HG03460 (cell line): ENCODE results near the gene PLXNA4.

Experiments
- ATAC-seq: cut with Tn5 transposase; IDR thresholded peaks from one replicate; pipeline ENCODE4 v1.9.1; 2021; ENCODE audit not compliant: unreplicated experiment

The PLXNA4 gene

DNA sequence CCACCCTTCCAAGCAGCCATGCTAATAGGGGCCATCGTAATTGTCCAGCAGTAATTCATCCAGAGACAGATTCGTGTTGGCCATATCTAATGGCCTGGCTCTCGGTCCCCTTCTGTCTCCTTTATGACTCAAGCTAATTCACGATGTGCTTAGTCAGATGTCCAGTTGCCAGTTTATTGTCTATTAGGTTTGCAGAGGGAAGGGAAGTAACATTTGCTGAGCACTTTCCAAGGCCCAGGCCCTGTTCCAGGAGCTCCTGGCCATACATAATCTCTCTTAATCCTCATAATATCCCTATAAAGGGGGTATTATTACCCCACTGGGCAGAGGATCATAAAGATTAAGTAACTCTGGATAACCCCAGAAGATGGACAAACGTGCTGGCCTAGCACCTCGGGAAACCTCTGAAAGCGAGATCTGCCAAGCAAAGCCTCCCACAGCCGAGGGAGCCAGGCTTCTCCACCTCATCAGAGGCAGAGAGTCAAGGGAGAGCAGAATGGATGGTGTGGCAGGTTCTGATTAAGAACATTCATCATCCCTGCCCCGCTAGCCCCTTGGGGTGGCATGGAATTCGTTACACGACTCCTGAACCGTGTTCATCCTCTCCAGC is 153.7 kb downstream of the PLXNA4 start:
- ATAC-seq: no peak

DNA sequence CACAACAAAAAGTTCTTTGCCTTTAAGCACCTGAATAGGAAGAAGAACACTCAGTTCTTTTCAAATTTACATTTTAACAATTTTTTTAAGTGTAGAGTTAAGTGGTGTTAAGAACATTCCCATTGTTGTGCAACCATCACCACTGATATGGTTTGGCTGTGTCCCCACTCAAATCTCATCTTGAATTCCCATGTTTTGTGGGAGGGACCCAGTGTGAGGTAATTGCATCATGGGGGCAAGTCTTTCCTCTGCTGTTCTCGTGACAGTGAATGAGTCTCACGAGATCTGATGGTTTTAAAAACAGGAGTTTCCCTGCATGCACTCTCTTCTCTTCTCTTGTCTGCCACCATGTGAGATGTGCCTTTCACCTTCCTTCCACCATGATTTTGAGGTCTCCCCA is 155.7 kb downstream of the PLXNA4 start:
- ATAC-seq: no peak

DNA sequence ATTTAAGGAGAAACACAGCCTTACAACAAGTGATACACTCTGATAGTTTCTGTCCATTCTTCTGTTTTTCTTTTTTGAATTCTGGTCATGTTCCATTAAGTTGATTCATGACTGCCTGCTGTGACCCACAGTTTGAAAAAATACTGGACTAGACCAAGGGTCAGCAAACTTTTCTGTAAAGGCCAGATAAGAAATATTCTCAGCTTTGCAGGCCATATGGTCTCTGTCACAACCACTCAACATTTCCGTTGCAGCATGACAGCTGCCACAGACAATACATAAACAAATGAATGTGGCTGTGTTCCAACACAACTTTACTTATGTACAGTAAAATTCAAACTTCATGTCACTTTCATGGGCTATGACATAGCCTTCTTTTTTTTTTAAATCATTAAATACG is 156.7 kb downstream of the PLXNA4 start:
- ATAC-seq: no peak

DNA sequence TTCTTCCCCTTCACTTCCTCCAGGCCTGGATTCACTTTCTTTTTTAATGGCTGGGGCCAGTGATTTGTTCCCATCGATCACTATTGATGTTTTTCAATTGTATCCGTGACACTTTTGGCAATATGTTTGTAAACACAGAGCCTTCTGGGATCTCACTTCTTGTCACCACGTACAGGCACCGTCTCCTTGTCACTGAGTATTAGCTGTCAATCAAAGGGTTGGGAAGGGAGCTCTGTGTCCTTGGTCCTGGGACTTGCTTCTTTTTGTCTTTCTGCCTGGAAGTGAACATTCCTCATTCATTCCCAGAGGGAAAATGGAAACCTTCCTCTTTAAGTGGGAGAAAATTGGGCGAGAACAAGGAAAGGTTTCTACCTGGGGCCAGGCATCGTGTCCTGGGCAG is 157.4 kb downstream of the PLXNA4 start:
- ATAC-seq: no peak

DNA sequence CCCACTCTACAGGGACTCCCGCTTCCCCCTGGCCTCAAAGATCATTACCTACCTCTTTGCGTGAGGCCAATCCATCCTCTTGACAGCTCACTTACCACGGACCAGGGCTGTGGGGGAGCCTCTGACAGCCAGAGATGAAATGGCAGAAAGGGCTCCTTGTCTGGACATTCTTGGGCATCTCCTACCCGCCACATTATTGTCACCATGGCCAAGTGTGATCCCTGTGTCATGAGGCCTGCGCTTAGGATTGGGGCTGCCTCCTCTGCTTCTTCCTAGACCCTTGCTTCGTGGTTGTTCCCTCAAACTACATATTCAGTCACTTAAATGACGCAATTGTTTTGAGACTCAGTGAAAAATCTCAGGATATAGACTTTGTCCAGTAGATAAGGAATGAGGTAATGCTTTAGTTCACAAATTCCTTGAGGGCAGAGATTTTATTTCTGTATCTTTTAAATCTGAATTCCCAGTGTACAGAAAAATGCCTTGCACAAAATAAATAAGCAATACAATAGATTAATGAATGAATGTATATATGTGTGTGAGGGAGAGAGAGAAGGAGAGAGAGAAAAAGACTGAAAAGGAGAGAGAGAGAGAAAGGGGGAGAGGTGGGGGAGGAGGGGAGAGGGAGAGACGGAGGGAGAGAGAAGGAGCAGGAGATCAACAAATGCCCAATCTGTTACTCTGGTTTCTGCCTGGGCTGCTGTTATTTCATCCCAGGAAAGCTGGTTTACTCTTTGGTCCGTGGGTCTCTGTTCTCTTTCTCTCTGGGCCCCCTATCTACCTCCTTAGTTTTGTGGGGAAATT is 159.0 kb downstream of the PLXNA4 start:
- no peak for ATAC-seq

DNA sequence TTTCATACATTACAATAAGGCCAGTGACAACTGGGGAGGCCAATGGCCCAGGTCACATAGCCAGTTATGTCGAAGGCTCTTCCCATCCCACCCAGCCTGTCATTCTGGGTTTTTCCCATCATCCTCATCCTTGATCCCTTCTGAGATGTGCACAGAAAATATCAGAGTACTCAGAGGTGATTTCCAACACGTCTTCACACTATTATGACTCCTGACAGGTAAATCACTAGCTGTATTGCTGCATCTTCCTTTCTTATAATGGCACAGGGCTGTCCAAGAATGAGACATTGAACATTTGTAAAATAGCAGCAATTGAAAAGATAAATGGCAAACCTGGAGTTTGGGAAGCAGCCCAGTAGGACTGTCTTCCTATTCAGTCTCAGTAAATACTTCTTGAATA is 159.9 kb downstream of the PLXNA4 start:
- no peak for ATAC-seq

DNA sequence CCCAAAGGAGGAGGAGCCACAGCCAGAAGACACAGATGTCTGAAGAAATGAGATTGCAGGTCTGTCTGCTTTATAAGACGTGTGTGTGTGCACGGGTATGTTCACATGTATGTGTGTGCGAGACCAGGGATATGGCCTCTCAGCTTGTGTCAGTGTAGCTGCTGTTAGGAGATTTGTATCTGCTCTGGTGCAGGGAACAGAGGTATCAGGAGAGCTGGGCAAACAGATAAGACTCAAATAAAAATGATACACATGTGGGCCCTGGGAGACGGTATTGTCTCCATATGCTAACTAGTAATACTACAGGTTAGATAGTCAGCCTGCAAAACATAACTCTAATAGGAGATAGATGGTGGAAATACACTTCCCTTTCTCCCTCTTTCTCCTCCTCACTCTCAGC is 161.0 kb downstream of the PLXNA4 start:
- no peak for ATAC-seq

DNA sequence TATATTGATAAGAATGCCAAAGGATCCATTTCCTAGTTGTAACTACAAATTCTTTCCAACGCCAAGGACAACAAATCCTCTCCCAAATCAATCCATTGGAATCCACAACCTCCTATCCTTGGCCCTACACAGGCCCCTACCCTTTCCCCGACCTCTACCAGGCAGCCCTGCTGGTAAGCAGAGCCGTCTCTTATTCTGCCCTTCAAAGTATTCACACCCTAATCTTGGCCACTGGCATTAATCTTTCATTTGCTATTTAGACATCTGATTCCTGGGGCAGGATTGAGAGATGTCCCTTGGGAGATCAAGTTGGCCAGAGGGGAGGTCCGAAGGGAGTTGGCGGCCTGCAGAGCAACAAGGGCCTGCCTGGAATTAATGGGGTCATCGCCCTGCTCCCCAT is 161.4 kb downstream of the PLXNA4 start:
- ATAC-seq: no peak

DNA sequence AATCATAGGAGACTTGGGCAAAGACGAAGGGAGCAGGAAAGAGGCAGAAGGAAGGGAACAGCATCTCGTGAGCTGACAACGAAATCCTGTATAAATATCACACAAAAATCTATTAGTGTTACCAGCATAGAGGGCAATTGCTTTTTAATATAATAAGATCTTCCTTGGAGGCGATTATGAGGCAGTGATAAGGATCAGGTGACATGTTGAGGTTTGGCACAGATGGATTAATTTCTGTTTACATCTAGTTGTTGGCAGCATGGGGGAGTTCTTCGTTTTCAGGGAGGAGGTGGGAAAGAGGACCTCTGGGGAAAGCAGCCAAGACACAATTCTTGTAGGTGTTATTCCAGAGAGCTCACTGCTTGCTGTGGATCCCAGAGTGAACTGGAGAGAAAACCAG is 163.8 kb downstream of the PLXNA4 start:
- ATAC-seq: no peak

DNA sequence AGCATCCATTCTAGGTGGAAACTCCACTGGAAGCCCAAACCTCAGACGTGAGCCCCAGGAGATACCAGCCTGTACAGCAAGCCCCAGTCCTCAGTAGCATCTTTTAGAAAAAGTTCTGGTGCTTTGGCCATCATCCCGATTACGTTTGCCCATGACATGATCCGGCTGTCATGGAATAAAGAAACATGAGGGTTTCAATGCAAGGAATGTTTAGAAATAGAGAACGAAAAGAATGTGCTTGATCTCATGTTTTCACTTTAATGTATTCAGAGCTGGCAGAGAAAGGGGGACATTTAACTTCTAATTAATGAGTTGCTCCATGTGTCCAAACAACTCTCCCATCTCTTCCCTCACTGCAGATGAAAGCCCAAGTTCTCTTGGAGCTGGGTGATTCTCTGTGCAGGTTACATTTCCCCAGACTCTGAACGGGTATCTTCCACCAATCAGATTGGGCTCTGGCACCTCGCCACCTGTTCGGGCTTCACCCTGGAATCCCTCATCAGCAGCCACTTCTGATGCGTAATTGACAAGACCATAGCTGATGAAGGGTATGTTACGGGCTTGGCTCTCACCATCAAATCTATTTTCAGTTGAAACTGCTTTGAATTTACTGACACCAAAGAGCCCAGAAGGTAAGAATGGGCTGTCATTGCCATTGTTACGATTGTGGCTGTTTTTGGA is 165.3 kb downstream of the PLXNA4 start:
- ATAC-seq: no peak

DNA sequence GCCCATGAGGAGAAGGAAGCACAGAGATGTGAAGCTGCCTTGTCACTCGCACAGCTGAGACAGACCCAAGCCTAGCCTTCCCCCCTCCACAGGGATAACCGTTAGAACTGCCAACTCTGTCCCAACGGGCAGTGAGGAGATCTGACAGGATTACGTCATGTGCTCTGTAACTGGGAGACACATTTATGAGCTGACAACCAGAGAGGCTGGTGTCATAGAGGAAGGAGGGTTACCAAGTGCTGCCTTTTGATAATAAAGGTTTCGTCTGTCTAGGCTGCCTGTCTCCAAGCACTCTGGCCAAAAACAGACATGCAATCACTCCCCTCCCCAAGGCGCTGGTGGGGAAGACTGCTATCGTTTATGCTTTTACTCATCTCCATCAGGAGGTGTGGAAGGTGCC is 165.9 kb downstream of the PLXNA4 start:
- ATAC-seq: no peak

DNA sequence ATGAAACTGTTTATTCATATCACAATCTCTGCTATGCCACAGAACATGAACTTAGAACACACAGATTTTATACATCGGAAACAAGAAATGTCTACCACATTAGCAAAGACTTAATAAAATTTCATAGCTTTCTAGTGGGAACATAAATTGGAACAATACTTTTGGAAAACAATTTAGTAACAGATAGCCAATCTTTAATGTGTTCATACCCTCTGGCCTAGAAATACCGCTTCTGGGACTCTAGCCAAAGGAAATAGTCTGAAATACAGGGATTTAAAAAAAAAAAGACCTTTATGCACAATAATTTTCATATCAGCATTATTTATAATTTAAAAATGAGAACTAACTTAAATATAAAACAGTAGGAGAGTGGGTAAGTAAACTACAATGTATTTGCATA is 168.5 kb downstream of the PLXNA4 start:
- no peak for ATAC-seq

DNA sequence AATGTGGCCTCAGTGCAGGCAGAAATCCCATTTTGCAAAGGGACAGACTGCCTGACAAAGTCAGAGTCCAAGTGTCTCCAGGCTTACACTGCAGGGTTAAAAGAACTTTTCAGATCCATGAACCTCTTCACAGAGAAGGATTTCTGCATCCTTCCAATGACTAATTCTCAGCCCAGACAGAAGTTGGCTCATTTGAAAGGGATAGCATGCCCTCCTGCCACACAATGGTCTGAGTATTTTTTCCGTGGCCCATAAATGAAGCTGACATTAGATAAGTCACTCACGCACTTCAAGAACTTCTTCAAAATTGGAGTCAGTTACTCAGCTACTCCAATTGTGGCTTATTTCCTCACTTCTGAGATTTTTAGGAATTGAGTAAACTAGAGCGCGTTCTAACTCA is 170.2 kb downstream of the PLXNA4 start:
- no peak for ATAC-seq

DNA sequence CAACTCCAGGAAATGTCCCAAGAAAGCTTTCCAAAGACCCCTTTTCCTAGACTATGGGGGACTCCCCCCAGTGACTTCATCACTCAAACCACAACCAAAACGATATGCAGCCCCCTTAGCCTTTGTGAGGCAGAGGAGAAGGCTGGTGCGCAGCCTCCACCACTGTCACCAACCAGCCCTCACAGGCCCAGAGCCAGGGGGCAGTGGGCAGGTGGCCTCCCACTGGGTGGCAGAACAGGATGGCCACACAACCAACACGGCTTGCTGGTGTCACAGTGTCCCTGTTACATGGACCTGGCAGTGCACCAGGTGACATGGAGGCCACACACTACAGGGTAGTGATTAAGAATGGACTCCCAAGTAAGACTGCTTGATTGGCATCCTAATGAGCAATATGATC is 172.0 kb downstream of the PLXNA4 start:
- ATAC-seq: no peak

DNA sequence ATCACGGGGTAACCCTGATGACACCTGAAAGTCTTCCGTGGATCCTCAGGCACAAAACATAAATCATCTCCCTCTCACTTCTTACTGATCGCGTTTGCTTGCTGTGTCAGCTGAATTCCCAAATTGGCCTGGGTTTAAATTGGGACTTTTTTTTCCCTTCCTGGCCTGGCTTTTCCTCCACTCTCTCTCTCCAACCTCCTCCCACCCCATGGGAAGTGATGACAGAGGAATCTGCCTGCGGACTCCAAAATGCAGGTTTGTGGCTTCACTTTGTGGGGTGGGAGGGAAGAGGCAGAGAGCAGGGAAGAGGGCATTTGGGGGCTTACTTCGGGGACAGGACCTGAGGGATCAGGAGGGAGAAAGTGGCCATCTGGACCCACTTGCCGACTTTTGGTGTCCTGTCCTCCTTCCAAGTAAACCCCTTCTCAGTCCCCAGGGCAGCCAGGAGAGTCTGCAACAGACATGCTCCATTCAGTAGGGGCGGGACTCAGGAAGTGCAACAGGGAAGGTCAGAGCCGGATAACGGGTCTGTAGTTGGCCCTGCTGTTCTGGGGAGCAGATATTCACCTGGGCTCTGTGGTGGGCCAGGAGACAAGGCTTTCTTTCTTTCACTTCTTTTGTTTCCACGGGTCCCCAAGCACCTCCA is 172.7 kb downstream of the PLXNA4 start:
- no peak for ATAC-seq

DNA sequence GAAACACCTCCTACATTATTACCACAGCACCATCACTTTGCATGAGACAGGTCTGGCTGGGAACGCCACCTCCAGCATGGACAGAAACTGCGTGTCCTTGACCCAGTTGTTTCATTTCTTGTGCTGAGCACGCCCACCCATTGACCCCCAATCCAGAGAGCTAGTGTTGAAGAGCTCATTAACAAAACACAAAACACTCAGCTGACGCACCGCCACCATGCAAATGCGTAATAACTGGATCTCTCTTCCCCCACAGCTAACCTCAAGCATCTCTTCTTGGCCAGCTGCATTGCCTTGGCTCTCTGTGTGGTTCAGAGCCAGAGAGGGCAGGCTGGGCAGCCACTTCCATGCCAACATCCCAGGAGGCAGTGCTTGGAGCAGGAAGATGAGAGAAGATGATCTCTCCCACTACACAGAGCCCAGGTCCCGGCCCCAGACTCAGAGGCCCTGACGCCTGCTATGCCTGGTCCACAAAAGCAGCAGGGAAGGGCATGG is 173.5 kb downstream of the PLXNA4 start:
- no peak for ATAC-seq

DNA sequence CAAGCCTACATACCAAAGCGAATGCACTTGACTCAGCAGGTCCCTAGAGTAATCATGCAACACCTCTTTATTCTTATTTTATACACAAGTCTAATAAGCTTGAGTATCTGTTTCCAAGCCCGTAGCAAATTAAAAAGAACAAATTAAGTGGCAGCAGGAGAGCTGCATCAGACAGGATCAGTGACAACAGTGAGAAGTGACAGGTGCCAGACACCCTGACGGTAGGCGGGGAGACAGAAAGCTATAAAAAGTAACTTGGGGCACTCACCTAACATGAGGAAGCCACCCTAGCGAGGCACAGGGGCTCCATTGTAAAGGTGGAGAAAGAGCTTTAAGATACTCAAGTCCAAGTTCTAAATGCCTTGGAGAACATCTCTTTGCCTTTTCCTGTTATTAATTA is 174.2 kb downstream of the PLXNA4 start:
- ATAC-seq: no peak

DNA sequence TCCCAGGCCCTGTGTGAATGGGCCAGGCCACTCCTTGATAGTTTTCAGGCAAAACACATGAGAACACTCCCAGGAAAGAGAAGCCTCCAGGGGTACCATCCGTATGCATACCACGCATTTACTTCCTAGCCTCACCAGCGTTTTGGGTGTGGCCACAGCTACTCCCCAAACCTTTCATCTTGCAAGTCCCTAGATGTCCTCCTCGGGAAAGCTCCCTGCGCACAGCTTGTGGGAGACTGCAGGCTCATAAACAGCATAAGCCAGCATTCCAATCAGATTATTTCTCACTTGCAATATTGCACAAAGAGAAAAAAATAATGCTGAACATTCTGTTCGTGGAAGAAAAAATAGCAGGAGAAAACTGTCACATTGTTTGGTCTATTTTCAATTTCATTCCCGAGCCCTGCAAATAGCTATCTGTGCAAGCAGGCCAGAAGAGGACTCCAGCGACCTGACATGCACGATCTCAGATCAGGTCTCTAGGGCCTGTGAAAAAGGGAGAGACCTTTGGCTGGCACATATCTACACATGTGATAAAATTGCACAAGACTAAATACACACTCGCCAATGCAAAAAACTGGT is 175.6 kb downstream of the PLXNA4 start:
- ATAC-seq: no peak

DNA sequence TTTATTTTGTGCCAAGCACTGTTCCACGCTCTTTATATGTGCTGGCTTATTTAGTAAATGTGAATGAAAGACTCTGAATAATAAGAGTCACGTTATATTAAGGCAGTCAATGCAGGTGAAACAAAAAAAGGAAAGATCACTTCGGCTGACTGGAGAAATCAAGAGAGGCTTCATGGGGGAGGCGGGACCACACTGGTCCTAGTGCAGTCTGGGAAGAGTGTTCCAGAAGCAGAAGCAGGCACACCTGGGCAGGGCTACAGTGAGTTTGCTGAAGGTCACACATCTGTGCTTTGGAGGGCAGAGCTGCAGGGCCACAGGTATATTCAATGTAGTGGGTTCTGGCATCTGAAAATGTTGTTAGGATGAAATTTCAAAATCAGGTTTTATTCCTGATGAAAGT is 176.9 kb downstream of the PLXNA4 start:
- ATAC-seq: no peak

DNA sequence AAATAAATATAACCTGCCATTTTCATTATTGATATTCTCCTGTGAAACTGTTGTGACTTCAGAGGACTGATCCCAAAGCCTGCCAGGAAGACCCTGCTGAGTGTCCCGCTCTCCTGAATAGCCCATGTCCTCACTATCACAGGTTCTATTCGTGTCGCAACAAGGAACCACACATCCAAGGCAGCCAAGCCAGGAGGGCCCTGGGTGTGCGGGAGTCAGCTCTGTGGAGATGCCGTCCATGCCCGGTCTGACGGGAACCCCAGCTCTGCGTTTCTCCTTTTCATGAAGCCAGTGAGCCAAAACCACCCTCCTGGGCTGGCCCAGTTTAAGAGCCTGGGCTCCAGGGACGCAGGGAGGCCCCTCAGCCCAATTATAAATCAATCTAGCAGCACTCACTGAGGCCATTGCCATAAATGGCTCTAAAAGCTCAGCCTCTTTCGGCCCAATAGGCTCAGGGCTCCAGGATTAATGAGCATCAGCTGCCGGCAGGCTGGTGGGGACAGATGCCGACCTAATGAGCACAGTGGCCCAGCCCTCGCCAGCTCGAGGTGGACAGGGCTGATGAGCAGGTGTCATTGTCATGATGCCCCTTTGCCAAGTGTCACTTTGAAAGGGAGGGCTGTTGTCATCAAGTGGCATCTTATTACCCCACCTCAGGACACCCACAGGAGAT is 177.9 kb downstream of the PLXNA4 start:
- ATAC-seq: no peak

DNA sequence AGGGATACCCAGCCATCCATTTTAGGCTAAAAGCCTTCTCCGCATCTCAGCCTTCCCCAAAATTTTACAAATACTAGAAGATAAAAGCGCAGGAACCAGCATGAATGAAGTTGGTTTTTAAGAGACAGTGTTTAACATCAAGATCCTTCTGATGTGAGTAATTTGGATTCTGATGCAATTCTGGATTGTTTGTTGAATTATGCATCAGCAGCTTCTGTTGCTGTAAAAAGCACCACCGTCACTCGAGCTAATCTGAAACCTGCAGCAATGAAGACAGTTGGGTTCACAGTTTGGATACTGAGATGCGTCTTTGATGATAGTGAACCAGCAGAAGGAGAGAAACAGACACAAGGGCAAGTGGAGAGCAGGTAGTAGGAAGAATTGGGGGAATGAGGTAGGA is 179.2 kb downstream of the PLXNA4 start:
- ATAC-seq: no peak
